IPS DF 4.7 (cell line): ENCODE results near the gene CES2.
"Not testable (repeated sequence)": the region's sequence is repeated elsewhere in the genome, so short reads cannot be mapped to it uniquely, and the experiment has no call there.

ENCODE experiments used
- DNase-seq: peaks from one replicate; pipeline ENCODE4 v3.0.0-alpha.2; 2013; ENCODE audit warnings: low spot score; ENCODE audit errors: extremely low read depth

The CES2 gene, protein sequence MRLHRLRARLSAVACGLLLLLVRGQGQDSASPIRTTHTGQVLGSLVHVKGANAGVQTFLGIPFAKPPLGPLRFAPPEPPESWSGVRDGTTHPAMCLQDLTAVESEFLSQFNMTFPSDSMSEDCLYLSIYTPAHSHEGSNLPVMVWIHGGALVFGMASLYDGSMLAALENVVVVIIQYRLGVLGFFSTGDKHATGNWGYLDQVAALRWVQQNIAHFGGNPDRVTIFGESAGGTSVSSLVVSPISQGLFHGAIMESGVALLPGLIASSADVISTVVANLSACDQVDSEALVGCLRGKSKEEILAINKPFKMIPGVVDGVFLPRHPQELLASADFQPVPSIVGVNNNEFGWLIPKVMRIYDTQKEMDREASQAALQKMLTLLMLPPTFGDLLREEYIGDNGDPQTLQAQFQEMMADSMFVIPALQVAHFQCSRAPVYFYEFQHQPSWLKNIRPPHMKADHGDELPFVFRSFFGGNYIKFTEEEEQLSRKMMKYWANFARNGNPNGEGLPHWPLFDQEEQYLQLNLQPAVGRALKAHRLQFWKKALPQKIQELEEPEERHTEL

DNA sequence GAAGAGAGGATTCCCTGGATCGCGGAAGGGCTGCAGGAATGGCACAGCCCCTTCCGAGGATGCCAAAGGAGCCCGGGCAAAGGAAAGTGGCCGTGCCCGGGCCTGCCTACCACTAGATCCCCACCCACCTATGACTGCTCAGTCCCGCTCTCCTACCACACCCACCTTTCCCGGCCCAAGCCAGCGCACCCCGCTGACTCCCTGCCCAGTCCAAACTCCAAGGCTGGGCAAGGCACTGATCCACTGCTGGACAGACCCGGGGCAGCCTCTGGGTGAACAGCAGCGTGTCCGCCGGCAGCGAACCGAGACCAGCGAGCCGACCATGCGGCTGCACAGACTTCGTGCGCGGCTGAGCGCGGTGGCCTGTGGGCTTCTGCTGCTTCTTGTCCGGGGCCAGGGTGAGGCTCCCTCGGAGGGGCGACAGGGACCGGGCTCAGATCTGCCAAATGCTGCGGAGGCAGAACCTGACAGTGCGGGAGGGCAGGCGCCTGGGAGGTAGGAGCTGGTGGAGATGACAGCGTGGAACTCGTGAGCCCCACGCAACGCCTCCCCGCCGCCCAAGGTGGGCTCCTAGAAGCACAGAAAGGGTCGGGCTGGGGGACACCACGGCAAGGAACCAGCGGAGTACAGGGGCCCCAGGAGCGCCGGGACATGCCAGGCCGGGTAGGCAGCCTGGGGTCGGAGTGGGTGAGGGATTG lies at the start of gene CES2:
Gene CES2, plus strand, starts transcription at position 203 of the 698 bp plus-strand sequence. Its CDS starts 120 bp downstream, at position 323.
- no peak for DNase-seq

GRCh38 chr16:66886321-66886720 lies 49.0 kb upstream of the CES2 start:
- no peak for DNase-seq

GRCh38 chr16:66886914-66887313 lies 48.4 kb upstream of the CES2 start:
- DNase-seq = no peak

- DNase-seq = no peak
Measured at GRCh38 chr16:66888647-66889615, 46.4 kb upstream of the CES2 start.

DNA sequence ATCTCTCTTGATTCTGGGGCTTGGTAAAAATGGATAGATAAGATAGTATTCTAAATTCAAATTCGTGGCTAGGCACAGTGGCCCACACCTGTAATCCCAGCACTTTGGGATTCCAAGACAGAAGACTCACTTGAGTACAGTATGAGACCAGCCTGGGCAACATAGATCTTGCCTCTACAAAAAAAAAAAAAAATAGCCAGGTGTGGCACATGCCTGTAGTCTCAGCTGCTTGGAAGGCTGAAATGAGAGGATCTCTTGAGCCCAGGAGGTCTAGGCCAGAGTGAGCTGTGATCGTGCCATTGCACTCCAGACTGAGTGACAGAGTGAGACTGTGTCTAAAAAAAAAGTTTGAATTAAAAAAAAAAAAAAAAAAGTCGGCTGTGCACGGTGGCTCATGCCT lies 45.7 kb upstream of the CES2 start:
- no peak for DNase-seq

GRCh38 chr16:66890799-66891198 lies 44.5 kb upstream of the CES2 start:
- DNase-seq = no peak

GRCh38 chr16:66891360-66891759 lies 44.0 kb upstream of the CES2 start:
- no peak for DNase-seq

- no peak for DNase-seq
Measured at GRCh38 chr16:66891797-66892196, 43.5 kb upstream of the CES2 start.

DNA sequence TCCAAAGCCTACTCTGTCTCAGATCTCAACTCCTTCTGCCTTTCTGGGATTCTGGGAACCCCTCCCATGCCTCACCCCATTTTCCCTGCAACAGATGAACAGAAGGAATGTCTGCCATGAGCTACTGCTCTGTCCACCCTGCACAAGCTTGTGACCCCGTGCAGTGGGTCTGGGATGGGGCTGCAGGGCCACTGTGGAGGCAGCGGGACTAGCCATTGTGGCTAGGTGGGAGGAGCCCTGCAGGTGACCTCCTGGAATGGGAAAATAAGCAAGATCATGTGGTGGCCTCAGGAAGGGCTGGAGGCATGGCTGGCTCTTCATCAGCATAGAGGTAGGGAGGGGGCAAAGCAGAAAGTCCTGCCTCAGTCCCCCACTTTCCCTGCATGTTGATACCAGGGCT lies 41.3 kb upstream of the CES2 start:
- DNase-seq = no peak

DNA sequence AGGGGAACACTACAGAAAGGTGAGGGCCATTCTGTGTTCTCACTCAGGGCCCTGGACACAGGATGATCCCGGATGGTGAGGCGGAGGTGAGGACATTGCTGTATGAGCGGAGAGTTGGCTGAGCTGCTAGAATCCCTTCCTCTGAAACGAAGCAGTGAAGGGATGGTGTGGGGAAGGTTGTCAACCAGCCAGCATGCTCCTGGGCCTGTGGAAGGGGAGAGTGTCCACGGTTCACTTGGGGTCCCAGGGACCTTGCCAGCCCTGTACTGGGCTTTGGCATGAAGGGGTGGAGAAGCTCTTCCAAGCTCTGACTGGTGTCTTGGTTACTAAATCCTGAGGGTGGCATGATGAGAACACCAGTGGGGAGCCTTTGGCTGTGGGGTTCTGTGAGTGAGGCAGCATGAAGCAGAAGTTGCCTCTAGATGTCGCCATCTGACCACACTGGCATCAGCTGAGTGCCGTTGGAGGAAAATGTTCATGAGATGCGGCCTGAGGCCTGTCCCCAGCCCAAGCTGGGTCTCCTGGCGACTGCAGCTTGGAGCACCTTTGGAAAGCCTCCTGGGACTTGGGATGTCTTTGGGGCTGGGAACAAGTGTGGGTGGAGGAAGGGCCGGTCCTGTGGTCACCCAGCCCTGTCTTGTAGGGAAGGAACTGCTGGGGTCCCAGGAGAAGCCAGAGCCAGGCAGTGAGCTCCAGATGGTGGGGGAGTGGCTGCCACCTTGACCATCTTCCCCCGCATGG lies 40.2 kb upstream of the CES2 start:
- DNase-seq = no peak

DNA sequence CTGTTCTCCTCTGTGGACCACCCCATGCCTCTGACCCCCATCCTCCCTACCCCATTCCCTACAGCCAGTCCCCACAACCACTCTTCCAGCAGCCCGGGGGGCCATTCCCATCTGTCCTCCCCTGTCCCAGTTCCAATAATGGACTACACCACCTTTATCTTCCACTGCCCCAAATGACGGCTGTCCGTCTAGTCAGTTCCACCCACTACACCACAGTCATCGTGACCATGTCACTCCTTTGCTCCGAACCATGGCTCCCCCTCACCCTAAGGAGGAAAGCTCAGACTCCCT lies 39.7 kb upstream of the CES2 start:
- DNase-seq = no peak

DNA sequence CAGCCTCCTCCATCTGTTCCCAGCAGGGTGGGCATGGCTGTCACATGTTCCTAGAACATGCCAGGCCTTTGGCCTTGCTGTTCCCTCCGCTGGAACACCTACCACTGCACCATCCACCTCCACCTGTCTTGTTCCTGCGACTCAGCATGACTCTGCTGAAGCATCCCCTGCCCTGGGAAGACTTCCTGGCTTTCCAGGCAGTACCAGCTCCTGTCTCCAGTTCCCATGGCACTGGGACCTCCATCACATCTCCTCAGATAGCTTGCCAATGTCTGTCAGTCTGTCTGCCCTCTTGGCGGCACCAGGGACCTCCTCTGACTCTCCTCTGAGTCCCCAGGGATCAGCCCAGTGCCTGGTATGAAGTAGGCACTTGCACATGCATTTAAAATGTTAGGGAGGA lies 39.3 kb upstream of the CES2 start:
- DNase-seq = no peak

DNA sequence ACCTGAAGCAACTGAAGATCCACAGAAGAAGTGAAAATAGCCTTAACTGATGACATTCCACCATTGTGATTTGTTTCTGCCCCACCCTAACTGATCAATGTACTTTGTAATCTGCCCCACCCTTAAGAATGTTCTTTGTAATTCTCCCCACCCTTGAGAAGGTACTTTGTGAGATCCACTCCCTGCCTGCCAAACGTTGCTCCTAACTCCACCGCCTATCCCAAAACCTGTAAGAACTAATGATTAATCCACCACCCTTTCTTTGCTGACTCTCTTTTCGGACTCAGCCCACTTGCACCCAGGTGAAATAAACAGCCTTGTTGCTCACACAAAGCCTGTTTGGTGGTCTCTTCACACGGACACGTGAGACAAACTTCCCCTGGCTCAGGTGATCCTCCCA lies 38.6 kb upstream of the CES2 start:
- DNase-seq = not testable (repeated sequence)

GRCh38 chr16:66898207-66898606 lies 37.1 kb upstream of the CES2 start:
- DNase-seq = no peak

DNA sequence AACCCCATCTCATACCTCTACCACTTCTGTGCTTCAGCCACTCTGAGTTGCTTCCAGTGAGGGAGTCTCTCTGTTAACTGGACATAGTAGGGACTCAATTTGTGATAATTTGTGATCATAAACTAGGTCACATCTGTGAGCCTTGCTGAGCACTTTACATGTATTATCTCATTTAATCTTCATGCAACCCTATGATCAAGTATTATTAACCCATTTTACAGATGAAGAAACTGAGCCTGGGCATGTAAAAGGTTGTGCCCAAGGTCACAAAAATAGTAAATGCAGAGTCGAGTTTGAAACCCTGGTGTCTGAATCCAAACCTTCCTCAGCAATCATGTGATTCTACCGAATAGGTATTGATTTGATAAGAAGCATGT lies 36.4 kb upstream of the CES2 start:
- DNase-seq = no peak

GRCh38 chr16:66899310-66899944 lies 35.9 kb upstream of the CES2 start:
- no peak for DNase-seq

GRCh38 chr16:66899945-66900710 lies 35.2 kb upstream of the CES2 start:
- no peak for DNase-seq

DNA sequence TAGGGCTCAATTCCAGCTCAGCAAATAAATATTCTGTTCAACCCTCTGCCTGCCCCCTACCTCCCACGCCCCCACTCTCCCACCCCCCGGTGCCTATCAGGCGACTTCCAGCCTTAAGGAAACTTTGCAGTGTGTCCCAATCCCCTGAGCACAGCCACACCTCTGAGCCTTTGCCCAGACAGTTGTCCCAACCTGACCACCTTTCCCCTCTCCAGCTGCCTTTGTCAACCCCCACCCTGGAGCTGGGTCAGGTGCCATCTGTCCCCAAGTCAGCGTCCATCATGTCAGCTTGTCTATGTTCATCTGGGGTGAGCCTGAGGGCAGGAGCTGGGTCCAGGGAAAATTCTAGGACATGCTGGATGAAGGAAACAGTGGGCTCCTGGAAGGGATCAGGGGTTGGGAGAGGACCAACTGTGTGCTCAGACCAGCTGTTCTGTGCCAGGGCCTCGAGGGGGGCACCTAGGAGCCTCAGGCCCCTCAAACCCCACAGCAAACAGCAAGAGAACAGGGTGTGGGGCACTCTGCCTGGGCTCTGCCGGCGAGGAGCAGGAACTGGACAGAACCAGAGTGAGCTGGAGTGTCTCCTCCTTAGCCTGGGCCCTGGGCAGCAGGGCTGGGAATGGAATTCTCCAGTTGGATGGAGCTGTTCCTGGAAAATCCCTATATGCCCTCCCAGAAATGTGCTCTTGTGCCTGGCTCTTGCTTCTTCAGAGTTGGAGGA lies 34.4 kb upstream of the CES2 start:
- DNase-seq = no peak

DNA sequence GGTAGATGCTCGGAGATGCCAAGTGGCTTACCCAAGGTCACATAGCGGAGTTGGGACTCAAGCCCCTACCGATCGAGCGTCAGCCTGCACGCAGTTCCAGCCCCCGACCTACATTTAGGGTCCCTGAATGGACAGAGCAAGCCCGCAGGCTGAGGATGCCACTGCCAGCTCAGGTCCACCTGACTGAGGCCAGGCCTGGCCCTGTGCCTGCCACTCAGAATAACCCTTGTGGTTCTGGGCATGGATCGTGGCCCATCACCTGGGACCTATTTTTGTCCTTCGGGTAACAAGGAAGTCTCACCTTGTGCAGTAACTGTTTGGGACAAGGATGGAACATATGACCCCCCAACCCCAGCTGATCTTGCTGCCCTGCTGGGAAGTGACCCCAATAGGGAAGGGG lies 33.7 kb upstream of the CES2 start:
- DNase-seq = no peak
